ENCODE results near the gene FGF14.
"Not testable (repeated sequence)": the region's sequence is repeated elsewhere in the genome, so short reads cannot be mapped to it uniquely, and the experiment has no call there.

FGF14 gene

GRCh38 chr13:102040812-102041211 lies 361.0 kb downstream of the FGF14 start:
- DNase-seq (ENCODE audit: low read depth), result no peak

GRCh38 chr13:102039264-102039663 lies 362.6 kb downstream of the FGF14 start:
- no peak for DNase-seq (ENCODE audit: low read depth)

- DNase-seq (ENCODE audit: low read depth), result no peak
Observed at GRCh38 chr13:102038787-102039186, 363.1 kb downstream of the FGF14 start.

GRCh38 chr13:102035969-102036368 lies 365.9 kb downstream of the FGF14 start:
- DNase-seq (ENCODE audit: low read depth), result no peak

GRCh38 chr13:102033857-102034331 lies 368.0 kb downstream of the FGF14 start:
- no peak for DNase-seq (ENCODE audit: low read depth)

- no peak for DNase-seq (ENCODE audit: low read depth)
Observed at GRCh38 chr13:102033386-102033785, 368.5 kb downstream of the FGF14 start.

GRCh38 chr13:102028868-102029267 lies 373.0 kb downstream of the FGF14 start:
- no peak for DNase-seq (ENCODE audit: low read depth)

- no peak for DNase-seq (ENCODE audit: low read depth)
Observed at GRCh38 chr13:102028206-102028605, 373.6 kb downstream of the FGF14 start.

GRCh38 chr13:102021777-102022176 lies 380.1 kb downstream of the FGF14 start:
- DNase-seq (ENCODE audit: low read depth), result no peak

GRCh38 chr13:102020611-102021216 lies 381.1 kb downstream of the FGF14 start:
- no peak for DNase-seq (ENCODE audit: low read depth)

- DNase-seq (ENCODE audit: low read depth), result no peak
Observed at GRCh38 chr13:102018716-102019115, 383.1 kb downstream of the FGF14 start.

- DNase-seq (ENCODE audit: low read depth), result no peak
Observed at GRCh38 chr13:102017248-102017647, 384.6 kb downstream of the FGF14 start.

GRCh38 chr13:102012299-102013293 lies 389.3 kb downstream of the FGF14 start:
- no peak for DNase-seq (ENCODE audit: low read depth)

- DNase-seq (ENCODE audit: low read depth), result not testable (repeated sequence)
Observed at GRCh38 chr13:102011455-102011854, 390.4 kb downstream of the FGF14 start.

- DNase-seq (ENCODE audit: low read depth), result no peak
Observed at GRCh38 chr13:102003848-102004570, 397.8 kb downstream of the FGF14 start.

- DNase-seq (ENCODE audit: low read depth), result no peak
Observed at GRCh38 chr13:102002287-102002686, 399.6 kb downstream of the FGF14 start.

GRCh38 chr13:102000764-102001163 lies 401.1 kb downstream of the FGF14 start:
- no peak for DNase-seq (ENCODE audit: low read depth)

- DNase-seq (ENCODE audit: low read depth), result no peak
Observed at GRCh38 chr13:101998129-101998528, 403.7 kb downstream of the FGF14 start.

- DNase-seq (ENCODE audit: low read depth), result no peak
Observed at GRCh38 chr13:101996954-101997353, 404.9 kb downstream of the FGF14 start.

GRCh38 chr13:101989798-101990350 lies 412.0 kb downstream of the FGF14 start:
- DNase-seq (ENCODE audit: low read depth), result no peak

GRCh38 chr13:101988140-101988539 lies 413.7 kb downstream of the FGF14 start:
- no peak for DNase-seq (ENCODE audit: low read depth)

GRCh38 chr13:101986316-101986715 lies 415.5 kb downstream of the FGF14 start:
- no peak for DNase-seq (ENCODE audit: low read depth)
